ENCODE results near the gene EXOC2. TPM values are rescaled to one million over a fixed set of nuclear protein-coding genes. Genes with fewer than 3 reads are reported as not detected.

Gene EXOC2
- total RNA-seq, 1 experiment from 2014 or later: 24.5 TPM

DNA sequence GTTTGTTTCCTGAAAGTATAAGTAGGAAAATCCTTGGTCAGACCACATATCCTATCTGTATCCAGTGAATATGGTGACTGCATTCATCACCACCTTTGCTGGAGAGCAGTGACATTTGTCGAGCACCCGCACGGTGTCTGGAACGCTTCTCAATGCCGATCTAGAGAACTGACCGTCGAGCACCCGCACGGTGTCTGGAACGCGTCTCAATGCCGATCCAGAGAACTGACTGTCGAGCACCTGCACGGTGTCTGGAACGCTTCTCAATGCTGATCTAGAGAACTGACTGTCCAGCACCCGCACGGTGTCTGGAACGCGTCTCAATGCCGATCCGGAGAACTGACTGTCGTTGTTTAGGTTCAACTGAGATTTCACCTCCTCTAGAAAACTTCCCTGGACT, 103.8 kb downstream of the EXOC2 start:
- H3K9me2 ChIP-seq (ENCODE audit: insufficient read depth): no peaks in the 10 kb centered on the region
- no peaks in the 10 kb centered on the region for H4K20me1 ChIP-seq (ENCODE audit: insufficient read depth)
- H3K9me3 ChIP-seq (ENCODE audit: control insufficient read depth in 1 of 2, insufficient read depth in 1 of 2, low read depth in 1 of 2, low read length in 2 of 2): no peaks in the 10 kb centered on the region
- H3K36me3 ChIP-seq (ENCODE audit: control insufficient read depth in 1 of 2, insufficient read depth in 2 of 2, low read length in 2 of 2): 0 out of 4 replicates have a peak, but pooled peaks cover 0 to 5% of the 10 kb centered on the region in 2 experiments
- TF ChIP-seq EZH2phosphoT487 (IDR thresholded peaks at IDR 0.05; ENCODE audit: borderline replicate concordance): no peak
- TF ChIP-seq EZH2 (IDR thresholded peaks at IDR 0.05): no peak
- TF ChIP-seq CBX3 (IDR thresholded peaks at IDR 0.05; ENCODE audit: low read depth): no peak
- TF ChIP-seq FOSL1 (IDR thresholded peaks at IDR 0.05; ENCODE audit: low read depth): no peak
- TF ChIP-seq POLR2AphosphoS5 (IDR thresholded peaks at IDR 0.05; ENCODE audit: low read depth, low read length): no peak
- TF ChIP-seq EGR1 (IDR thresholded peaks at IDR 0.05; ENCODE audit: low read depth): no peak
- TF ChIP-seq, protein P1, sequence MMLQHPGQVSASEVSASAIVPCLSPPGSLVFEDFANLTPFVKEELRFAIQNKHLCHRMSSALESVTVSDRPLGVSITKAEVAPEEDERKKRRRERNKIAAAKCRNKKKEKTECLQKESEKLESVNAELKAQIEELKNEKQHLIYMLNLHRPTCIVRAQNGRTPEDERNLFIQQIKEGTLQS (IDR thresholded peaks at IDR 0.05): no peak
- no peak for TF ChIP-seq RAD21 (IDR thresholded peaks at IDR 0.05; ENCODE audit: low read depth)
- TF ChIP-seq SRF (IDR thresholded peaks at IDR 0.05; ENCODE audit: low read depth): no peak
- no peak for TF ChIP-seq YY1 (IDR thresholded peaks at IDR 0.05; ENCODE audit: extremely low read depth, insufficient replicate concordance, low read depth, low read length)
- TF ChIP-seq TCF7L2 (IDR thresholded peaks at IDR 0.05; ENCODE audit: borderline replicate concordance, extremely low read depth, insufficient read depth, insufficient read length): no peak
- no peak for TF ChIP-seq SIN3A (IDR thresholded peaks at IDR 0.05; ENCODE audit: low read depth)
- TF ChIP-seq ZFX (IDR thresholded peaks at IDR 0.05): no peak
- TF ChIP-seq, protein P2, sequence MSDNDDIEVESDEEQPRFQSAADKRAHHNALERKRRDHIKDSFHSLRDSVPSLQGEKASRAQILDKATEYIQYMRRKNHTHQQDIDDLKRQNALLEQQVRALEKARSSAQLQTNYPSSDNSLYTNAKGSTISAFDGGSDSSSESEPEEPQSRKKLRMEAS (IDR thresholded peaks at IDR 0.05): no peak
- TF ChIP-seq, protein P3, sequence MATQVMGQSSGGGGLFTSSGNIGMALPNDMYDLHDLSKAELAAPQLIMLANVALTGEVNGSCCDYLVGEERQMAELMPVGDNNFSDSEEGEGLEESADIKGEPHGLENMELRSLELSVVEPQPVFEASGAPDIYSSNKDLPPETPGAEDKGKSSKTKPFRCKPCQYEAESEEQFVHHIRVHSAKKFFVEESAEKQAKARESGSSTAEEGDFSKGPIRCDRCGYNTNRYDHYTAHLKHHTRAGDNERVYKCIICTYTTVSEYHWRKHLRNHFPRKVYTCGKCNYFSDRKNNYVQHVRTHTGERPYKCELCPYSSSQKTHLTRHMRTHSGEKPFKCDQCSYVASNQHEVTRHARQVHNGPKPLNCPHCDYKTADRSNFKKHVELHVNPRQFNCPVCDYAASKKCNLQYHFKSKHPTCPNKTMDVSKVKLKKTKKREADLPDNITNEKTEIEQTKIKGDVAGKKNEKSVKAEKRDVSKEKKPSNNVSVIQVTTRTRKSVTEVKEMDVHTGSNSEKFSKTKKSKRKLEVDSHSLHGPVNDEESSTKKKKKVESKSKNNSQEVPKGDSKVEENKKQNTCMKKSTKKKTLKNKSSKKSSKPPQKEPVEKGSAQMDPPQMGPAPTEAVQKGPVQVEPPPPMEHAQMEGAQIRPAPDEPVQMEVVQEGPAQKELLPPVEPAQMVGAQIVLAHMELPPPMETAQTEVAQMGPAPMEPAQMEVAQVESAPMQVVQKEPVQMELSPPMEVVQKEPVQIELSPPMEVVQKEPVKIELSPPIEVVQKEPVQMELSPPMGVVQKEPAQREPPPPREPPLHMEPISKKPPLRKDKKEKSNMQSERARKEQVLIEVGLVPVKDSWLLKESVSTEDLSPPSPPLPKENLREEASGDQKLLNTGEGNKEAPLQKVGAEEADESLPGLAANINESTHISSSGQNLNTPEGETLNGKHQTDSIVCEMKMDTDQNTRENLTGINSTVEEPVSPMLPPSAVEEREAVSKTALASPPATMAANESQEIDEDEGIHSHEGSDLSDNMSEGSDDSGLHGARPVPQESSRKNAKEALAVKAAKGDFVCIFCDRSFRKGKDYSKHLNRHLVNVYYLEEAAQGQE (IDR thresholded peaks at IDR 0.05; ENCODE audit: low read depth): no peak
- no peak for TF ChIP-seq ZNF274 (IDR thresholded peaks at IDR 0.05; ENCODE audit: low read depth, low read length)
- H3K4me3 ChIP-seq (replicated peaks in 1 of 2; ENCODE audit: low read depth in 1 of 2, low read length in 2 of 2): no peak overlapping the region
- H2AFZ ChIP-seq (ENCODE audit: low read depth, low read length, poor library complexity, severe bottlenecking): no peak overlapping the region
- ATAC-seq (no peak), DNase-seq (ENCODE audit: low read depth, low spot score) (no peak)
- H3K79me2 ChIP-seq (ENCODE audit: insufficient read depth, low read length): no peaks in the 10 kb centered on the region
- no TSS peak for BruUV-seq (replicated peaks)
- intact Hi-C loops (cut with micrococcal nuclease): no loop called here
- CTCF ChIA-PET: no interaction called here
- H3K4me2 ChIP-seq (ENCODE audit: low read length): no peak overlapping the region
- no peak overlapping the region for H3K27ac ChIP-seq (ENCODE audit: low read depth, low read length)
- POLR2A ChIA-PET: no interaction called here
- H3K27me3 ChIP-seq (ENCODE audit: insufficient read depth, low read length): no peaks in the 10 kb centered on the region
- H3K4me1 ChIP-seq (ENCODE audit: control insufficient read depth in 1 of 2, insufficient read depth in 2 of 2, low read length in 2 of 2): no peaks in the 10 kb centered on the region
- RAD21 ChIA-PET (ENCODE audit: low non-redundant PET in 1 of 2, low total read pairs in 2 of 2, uncharacterized antibody in 2 of 2, unreplicated experiment in 2 of 2): no interaction called here
- no peak overlapping the region for H3K9ac ChIP-seq (ENCODE audit: low read length)

All from HCT116 (cell line).